Measurements from ENCODE around the gene ENHO. TPM values are rescaled to one million over a fixed set of nuclear protein-coding genes. Genes with fewer than 3 reads are reported as not detected.

ENHO gene
- total RNA-seq, result 4.4 TPM

- DNase-seq, result peak; percentile 96
Observed at GRCh38 chr9:34522971-34523797, at the start of gene ENHO. TSS of gene ENHO (minus strand) at chr9:34522990. CDS start at chr9:34521695, 1,295 bp downstream.

GRCh38 chr9:34572092-34572491 lies 49.3 kb upstream of the ENHO start:
- DNase-seq, result no peak

- DNase-seq, result no peak
Observed at GRCh38 chr9:34571481-34571810, 48.7 kb upstream of the ENHO start.

GRCh38 chr9:34570809-34571480 lies 48.2 kb upstream of the ENHO start:
- no peak for DNase-seq

GRCh38 chr9:34570376-34570775 lies 47.6 kb upstream of the ENHO start:
- peak; percentile 79 for DNase-seq

- DNase-seq, result no peak
Observed at GRCh38 chr9:34568774-34569173, 46.0 kb upstream of the ENHO start.

GRCh38 chr9:34568133-34568532 lies 45.3 kb upstream of the ENHO start:
- no peak for DNase-seq

GRCh38 chr9:34566972-34567371 lies 44.2 kb upstream of the ENHO start:
- DNase-seq, result no peak

- peak; percentile 68 for DNase-seq
Observed at GRCh38 chr9:34566322-34566721, 43.5 kb upstream of the ENHO start.

GRCh38 chr9:34565856-34566255 lies 43.1 kb upstream of the ENHO start:
- no peak for DNase-seq

GRCh38 chr9:34564617-34565016 lies 41.8 kb upstream of the ENHO start:
- no peak for DNase-seq

GRCh38 chr9:34563262-34563661 lies 40.5 kb upstream of the ENHO start:
- DNase-seq, result no peak

- no peak for DNase-seq
Observed at GRCh38 chr9:34562135-34562745, 39.5 kb upstream of the ENHO start.

GRCh38 chr9:34560599-34561214 lies 37.9 kb upstream of the ENHO start:
- no peak for DNase-seq

GRCh38 chr9:34559624-34560455 lies 37.0 kb upstream of the ENHO start:
- DNase-seq, result peak; percentile 75

- peak; percentile 87 for DNase-seq
Observed at GRCh38 chr9:34558919-34559623, 36.3 kb upstream of the ENHO start.

- peak; percentile 30 for DNase-seq
Observed at GRCh38 chr9:34558364-34558763, 35.6 kb upstream of the ENHO start.

- peak; percentile 63 for DNase-seq
Observed at GRCh38 chr9:34557426-34558321, 34.9 kb upstream of the ENHO start.

GRCh38 chr9:34556949-34557348 lies 34.2 kb upstream of the ENHO start:
- no peak for DNase-seq

GRCh38 chr9:34555936-34556525 lies 33.2 kb upstream of the ENHO start:
- DNase-seq, result no peak
